ENCODE results near the gene IMPG2. TPM values are rescaled to one million over a fixed set of nuclear protein-coding genes. Genes with fewer than 3 reads are reported as not detected.

Gene IMPG2
- under 1 TPM; 0.39 to 0.63 TPM for total RNA-seq
- polyA plus RNA-seq = not detected
- long read RNA-seq, donor 1 = 0 reads
- long read RNA-seq, donor 2 = 0 reads

GRCh38 chr3:101320475-101320874, at the start of gene IMPG2:
TSS of gene IMPG2 (minus strand) at chr3:101320575. CDS start at chr3:101320372, 203 bp downstream.
- Histone ChIP-seq H3K27me3 (ENCODE audit: control insufficient read depth in 1 of 2, insufficient read depth in 2 of 2, low read length in 1 of 2) (no peaks in the 10 kb centered on the region), H3K27ac (ENCODE audit: low read depth in 1 of 2, low read length in 2 of 2) (no peak within 1 kb of the TSS), H3K4me3 (ENCODE audit: low read length in 2 of 2) (no peak within 1 kb of the TSS), H3K9me3 (ENCODE audit: control insufficient read depth, low read length) (no peaks in the 10 kb centered on the region), H3K4me1 (ENCODE audit: control insufficient read depth in 1 of 2, insufficient read depth in 2 of 2, low read length in 2 of 2) (no peaks in the 10 kb centered on the region), H3K36me3 (ENCODE audit: control insufficient read depth in 1 of 2, insufficient read depth in 2 of 2, low read length in 1 of 2) (no peaks in the 10 kb centered on the region)
- ATAC-seq (ENCODE audit: low FRiP score) = no peak
- no peak for DNase-seq
- intact Hi-C loops (cut with DNase I) = no loop called here
- WGBS, 2 donors = 95% methylated on average over 2 of the region's 2 CpGs

GRCh38 chr3:101362406-101362805, 42.0 kb upstream of the IMPG2 start:
- DNase-seq (no peak), ATAC-seq (ENCODE audit: low FRiP score) (no peak)
- H3K4me1 ChIP-seq (ENCODE audit: control insufficient read depth in 1 of 2, insufficient read depth in 2 of 2, low read length in 2 of 2) = no peaks in the 10 kb centered on the region
- H3K27me3 ChIP-seq (ENCODE audit: control insufficient read depth in 1 of 2, insufficient read depth in 2 of 2, low read length in 1 of 2) = no peaks in the 10 kb centered on the region
- intact Hi-C loops (cut with DNase I) = no loop called here
- H3K27ac ChIP-seq (ENCODE audit: low read depth in 1 of 2, low read length in 2 of 2) = no peak overlapping the region
- no peaks in the 10 kb centered on the region for H3K36me3 ChIP-seq (ENCODE audit: control insufficient read depth in 1 of 2, insufficient read depth in 2 of 2, low read length in 1 of 2)
- H3K4me3 ChIP-seq (ENCODE audit: low read length in 2 of 2) = no peak overlapping the region
- WGBS, 2 donors = 91% methylated on average over 2 of the region's 2 CpGs
- no peaks in the 10 kb centered on the region for H3K9me3 ChIP-seq (ENCODE audit: control insufficient read depth, low read length)

GRCh38 chr3:101351829-101352228, 31.5 kb upstream of the IMPG2 start:
- H3K4me3 ChIP-seq (ENCODE audit: low read length in 2 of 2) = no peak overlapping the region

DNA sequence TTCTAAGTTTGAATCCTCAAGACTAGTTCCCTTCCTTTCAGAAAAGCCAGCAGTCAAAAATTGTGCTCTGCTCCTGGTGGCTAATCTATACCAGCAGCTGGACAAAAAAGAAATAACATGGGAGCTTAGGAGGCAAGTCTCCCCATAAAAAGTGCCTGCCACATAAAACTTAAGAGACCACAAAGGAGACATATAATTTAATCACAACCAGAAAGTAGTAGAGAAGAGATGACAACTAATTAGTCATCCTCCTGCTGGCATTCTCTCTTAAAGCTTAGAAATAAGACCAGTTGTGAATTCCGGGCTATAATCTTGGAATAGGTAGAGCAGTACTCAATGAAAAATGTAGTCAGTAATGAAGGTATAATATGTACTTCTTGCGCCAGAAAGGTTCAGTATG, 20.2 kb upstream of the IMPG2 start:
- WGBS, 2 donors = 47 to 67% methylated on average over 2 of the region's 2 CpGs
- no peak overlapping the region for H3K4me3 ChIP-seq (ENCODE audit: low read length in 2 of 2)
- H3K27ac ChIP-seq (ENCODE audit: low read depth in 1 of 2, low read length in 2 of 2) = no peak overlapping the region
- DNase-seq = no peak
- no peak for ATAC-seq (ENCODE audit: low FRiP score)
- H3K9me3 ChIP-seq (ENCODE audit: control insufficient read depth, low read length) = no peaks in the 10 kb centered on the region
- no peaks in the 10 kb centered on the region for H3K27me3 ChIP-seq (ENCODE audit: control insufficient read depth in 1 of 2, insufficient read depth in 2 of 2, low read length in 1 of 2)
- intact Hi-C loops (cut with DNase I) = no loop called here
- no peaks in the 10 kb centered on the region for H3K36me3 ChIP-seq (ENCODE audit: control insufficient read depth in 1 of 2, insufficient read depth in 2 of 2, low read length in 1 of 2)
- H3K4me1 ChIP-seq (ENCODE audit: control insufficient read depth in 1 of 2, insufficient read depth in 2 of 2, low read length in 2 of 2) = no peaks in the 10 kb centered on the region

More at GRCh38 chr3:101351829-101352228, 31.5 kb upstream of the IMPG2 start:
- no peaks in the 10 kb centered on the region for H3K9me3 ChIP-seq (ENCODE audit: control insufficient read depth, low read length)
- WGBS, 2 donors = 74 to 75% methylated on average over 1 of the region's 1 CpG
- intact Hi-C loops (cut with DNase I) = no loop called here
- no peak for ATAC-seq (ENCODE audit: low FRiP score)
- H3K27me3 ChIP-seq (ENCODE audit: control insufficient read depth in 1 of 2, insufficient read depth in 2 of 2, low read length in 1 of 2) = no peaks in the 10 kb centered on the region
- no peak overlapping the region for H3K27ac ChIP-seq (ENCODE audit: low read depth in 1 of 2, low read length in 2 of 2)
- no peaks in the 10 kb centered on the region for H3K4me1 ChIP-seq (ENCODE audit: control insufficient read depth in 1 of 2, insufficient read depth in 2 of 2, low read length in 2 of 2)
- H3K36me3 ChIP-seq (ENCODE audit: control insufficient read depth in 1 of 2, insufficient read depth in 2 of 2, low read length in 1 of 2) = peaks cover 0 to 3% of the 10 kb centered on the region in 2 donors
- no peak for DNase-seq

GRCh38 chr3:101333883-101334282, 13.5 kb upstream of the IMPG2 start:
- WGBS, 2 donors = 74 to 88% methylated on average over 7 of the region's 7 CpGs

DNA sequence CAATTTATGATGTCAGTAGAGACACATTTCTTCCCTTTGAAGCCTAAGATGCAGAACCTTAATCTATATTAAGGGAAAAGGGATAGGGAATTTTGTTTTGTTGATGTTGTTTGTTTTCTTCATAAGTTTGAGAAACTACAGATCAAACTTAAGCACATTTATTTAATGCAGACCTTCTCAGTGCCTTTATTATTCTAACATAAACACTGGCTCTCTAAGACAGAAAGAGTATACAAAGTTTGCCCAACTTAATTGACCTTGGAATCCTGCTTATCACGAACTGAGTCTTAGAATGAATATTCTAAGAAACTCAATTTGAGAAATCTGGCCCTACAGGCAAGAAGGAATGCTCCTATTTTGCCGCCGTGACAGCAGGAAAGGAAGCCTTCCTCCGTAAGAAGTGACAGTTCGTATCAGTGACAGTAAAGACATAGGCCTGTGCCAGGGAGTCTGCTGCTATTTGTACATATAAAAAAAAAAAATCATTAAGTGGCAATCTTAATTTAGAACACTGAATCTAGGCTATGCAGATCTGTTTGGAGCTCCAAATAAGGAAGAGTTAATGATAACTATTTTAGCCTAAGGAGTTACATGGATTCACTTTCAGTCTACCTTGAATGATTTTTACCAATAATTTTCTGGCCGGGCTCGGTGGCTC, 8.8 kb upstream of the IMPG2 start:
- intact Hi-C loops (cut with DNase I) = no loop called here
- DNase-seq (no peak), ATAC-seq (ENCODE audit: low FRiP score) (no peak)
- H3K27me3 ChIP-seq (ENCODE audit: control insufficient read depth in 1 of 2, insufficient read depth in 2 of 2, low read length in 1 of 2) = no peaks in the 10 kb centered on the region
- H3K4me1 ChIP-seq (ENCODE audit: control insufficient read depth in 1 of 2, insufficient read depth in 2 of 2, low read length in 2 of 2) = no peaks in the 10 kb centered on the region
- no peak overlapping the region for H3K4me3 ChIP-seq (ENCODE audit: low read length in 2 of 2)
- no peaks in the 10 kb centered on the region for H3K9me3 ChIP-seq (ENCODE audit: control insufficient read depth, low read length)
- no peak overlapping the region for H3K27ac ChIP-seq (ENCODE audit: low read depth in 1 of 2, low read length in 2 of 2)
- H3K36me3 ChIP-seq (ENCODE audit: control insufficient read depth in 1 of 2, insufficient read depth in 2 of 2, low read length in 1 of 2) = no peaks in the 10 kb centered on the region
- WGBS, 2 donors = 95% methylated on average over 7 of the region's 7 CpGs

More at GRCh38 chr3:101333883-101334282, 13.5 kb upstream of the IMPG2 start:
- H3K27me3 ChIP-seq (ENCODE audit: control insufficient read depth in 1 of 2, insufficient read depth in 2 of 2, low read length in 1 of 2) = no peaks in the 10 kb centered on the region
- no peak overlapping the region for H3K27ac ChIP-seq (ENCODE audit: low read depth in 1 of 2, low read length in 2 of 2)
- no peaks in the 10 kb centered on the region for H3K4me1 ChIP-seq (ENCODE audit: control insufficient read depth in 1 of 2, insufficient read depth in 2 of 2, low read length in 2 of 2)
- no peaks in the 10 kb centered on the region for H3K36me3 ChIP-seq (ENCODE audit: control insufficient read depth in 1 of 2, insufficient read depth in 2 of 2, low read length in 1 of 2)
- H3K9me3 ChIP-seq (ENCODE audit: control insufficient read depth, low read length) = no peaks in the 10 kb centered on the region
- DNase-seq = no peak
- ATAC-seq (ENCODE audit: low FRiP score) = no peak
- H3K4me3 ChIP-seq (ENCODE audit: low read length in 2 of 2) = no peak overlapping the region
- intact Hi-C loops (cut with DNase I) = no loop called here

DNA sequence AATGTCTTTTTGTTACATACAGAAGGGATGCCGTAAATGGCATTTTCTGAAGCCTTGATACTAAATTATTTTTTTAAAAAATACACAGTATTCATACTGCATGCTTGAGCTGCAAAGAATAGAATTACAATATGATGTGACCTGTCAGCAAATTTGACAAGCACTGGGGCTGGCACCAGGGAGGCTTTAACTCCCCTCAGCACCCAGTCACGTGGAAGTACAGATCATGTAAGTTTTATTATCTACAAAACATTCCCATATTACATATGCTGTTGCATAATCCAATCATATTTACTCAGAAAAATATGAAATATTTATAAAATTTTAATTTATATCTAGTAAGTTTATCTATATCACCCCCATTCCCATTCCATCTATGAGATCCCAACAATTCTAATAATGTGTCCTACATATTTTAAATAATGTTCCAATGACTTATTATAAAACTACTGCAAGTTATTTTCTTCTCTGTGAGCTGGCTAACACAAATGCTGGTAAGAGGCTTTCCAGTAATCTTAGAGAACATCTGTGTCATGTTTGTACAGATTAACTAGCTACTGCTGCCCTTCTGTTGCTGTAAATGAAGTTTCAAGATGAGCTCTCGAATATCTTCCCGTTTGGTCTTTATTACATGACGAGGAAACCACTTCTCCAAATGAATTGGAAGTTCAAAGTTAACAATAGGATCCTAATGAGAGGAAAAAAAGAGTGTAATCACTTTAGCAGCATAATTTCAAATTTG, 5.2 kb upstream of the IMPG2 start:
- Histone ChIP-seq H3K27me3 (ENCODE audit: control insufficient read depth in 1 of 2, insufficient read depth in 2 of 2, low read length in 1 of 2) (no peaks in the 10 kb centered on the region), H3K36me3 (ENCODE audit: control insufficient read depth in 1 of 2, insufficient read depth in 2 of 2, low read length in 1 of 2) (no peaks in the 10 kb centered on the region), H3K27ac (ENCODE audit: low read depth in 1 of 2, low read length in 2 of 2) (no peak overlapping the region), H3K9me3 (ENCODE audit: control insufficient read depth, low read length) (no peaks in the 10 kb centered on the region), H3K4me3 (ENCODE audit: low read length in 2 of 2) (no peak overlapping the region), H3K4me1 (ENCODE audit: control insufficient read depth in 1 of 2, insufficient read depth in 2 of 2, low read length in 2 of 2) (no peaks in the 10 kb centered on the region)
- DNase-seq (no peak), ATAC-seq (ENCODE audit: low FRiP score) (no peak)
- WGBS, 2 donors = 86 to 92% methylated on average over 5 of the region's 5 CpGs
- intact Hi-C loops (cut with DNase I) = no loop called here

DNA sequence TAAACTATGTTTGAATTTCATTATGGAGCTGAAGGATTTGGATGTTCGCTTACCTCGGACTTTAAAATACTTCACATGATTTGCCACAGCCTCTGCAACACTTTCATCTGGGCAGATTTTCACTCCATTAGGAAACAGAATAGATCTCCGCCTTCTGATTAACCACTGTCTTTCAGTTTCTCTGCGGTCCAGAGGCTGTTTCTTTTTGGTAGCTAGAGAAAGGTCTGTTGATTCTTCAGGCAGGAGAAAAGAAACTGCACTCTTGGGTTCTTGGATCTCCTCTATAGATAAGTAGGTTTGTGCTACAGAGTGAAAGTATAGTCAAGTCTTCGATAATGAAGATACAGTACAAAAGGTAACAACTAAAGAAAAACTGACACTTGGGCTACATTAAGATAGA, 844 bp downstream of the IMPG2 start:
- no peak overlapping the region for H3K4me3 ChIP-seq (ENCODE audit: low read length in 2 of 2)
- DNase-seq (no peak), ATAC-seq (ENCODE audit: low FRiP score) (no peak)
- no peaks in the 10 kb centered on the region for H3K9me3 ChIP-seq (ENCODE audit: control insufficient read depth, low read length)
- intact Hi-C loops (cut with DNase I) = no loop called here
- no peak overlapping the region for H3K27ac ChIP-seq (ENCODE audit: low read depth in 1 of 2, low read length in 2 of 2)
- H3K4me1 ChIP-seq (ENCODE audit: control insufficient read depth in 1 of 2, insufficient read depth in 2 of 2, low read length in 2 of 2) = no peaks in the 10 kb centered on the region
- 86% methylated on average over 5 of the region's 5 CpGs for WGBS, 2 donors
- H3K36me3 ChIP-seq (ENCODE audit: control insufficient read depth in 1 of 2, insufficient read depth in 2 of 2, low read length in 1 of 2) = no peaks in the 10 kb centered on the region
- H3K27me3 ChIP-seq (ENCODE audit: control insufficient read depth in 1 of 2, insufficient read depth in 2 of 2, low read length in 1 of 2) = no peaks in the 10 kb centered on the region

GRCh38 chr3:101312545-101312944, 7.8 kb downstream of the IMPG2 start:
- 91% methylated on average over 2 of the region's 2 CpGs for WGBS, 2 donors
- Histone ChIP-seq H3K9me3 (ENCODE audit: control insufficient read depth, low read length) (peaks cover 3% of the 10 kb centered on the region), H3K27me3 (ENCODE audit: control insufficient read depth in 1 of 2, insufficient read depth in 2 of 2, low read length in 1 of 2) (no peaks in the 10 kb centered on the region), H3K4me1 (ENCODE audit: control insufficient read depth in 1 of 2, insufficient read depth in 2 of 2, low read length in 2 of 2) (no peaks in the 10 kb centered on the region), H3K4me3 (ENCODE audit: low read length in 2 of 2) (no peak overlapping the region), H3K27ac (ENCODE audit: low read depth in 1 of 2, low read length in 2 of 2) (no peak overlapping the region), H3K36me3 (ENCODE audit: control insufficient read depth in 1 of 2, insufficient read depth in 2 of 2, low read length in 1 of 2) (no peaks in the 10 kb centered on the region)
- ATAC-seq (ENCODE audit: low FRiP score) (no peak), DNase-seq (no peak)
- intact Hi-C loops (cut with DNase I) = loop anchor here in 1 of 2 donors (5.0 kb wide), 1 partner anchor 50 kb away; no protein-coding TSS in a partner anchor

Measured in aorta (tissue), 5 donors.